HEK293 (cell line): ENCODE data around the gene WRAP53.

ENCODE experiments used
- BCL11A ChIP-seq: fragments of 450-650 bp; formaldehyde crosslinking; IDR thresholded peaks from 2 replicates; pipeline ENCODE4 v1.5.1; 2016; ENCODE audit warnings: low read depth, missing biosample characterization, missing genetic modification characterization
- EGR2 ChIP-seq: fragments of 450-650 bp; formaldehyde crosslinking; IDR thresholded peaks from 2 replicates; pipeline ENCODE4 v1.5.1; 2016; ENCODE audit warnings: low read depth, missing biosample characterization, missing genetic modification characterization
- GLI4 ChIP-seq: fragments of 450-650 bp; formaldehyde crosslinking; IDR thresholded peaks from 2 replicates; pipeline ENCODE4 v1.5.1; 2016; ENCODE audit warnings: missing biosample characterization, missing genetic modification characterization
- HOXA7 ChIP-seq: sonication (generic); formaldehyde crosslinking; IDR thresholded peaks from 2 replicates; pipeline ENCODE4 v1.8.1; 2022; ENCODE audit warnings: missing genetic modification reagents, borderline replicate concordance
- HOXC10 ChIP-seq: sonication (generic); formaldehyde crosslinking; IDR thresholded peaks from 2 replicates; pipeline ENCODE4 v1.8.1; 2023; ENCODE audit warnings: mild to moderate bottlenecking, missing genetic modification reagents
- IKZF3 ChIP-seq: fragments of 450-650 bp; IDR thresholded peaks from 2 replicates; pipeline ENCODE4 v1.5.0; 2018; ENCODE audit warnings: missing biosample characterization, mild to moderate bottlenecking, missing genetic modification characterization, moderate library complexity
- INSM2 ChIP-seq: fragments of 450-650 bp; formaldehyde crosslinking; IDR thresholded peaks from 2 replicates; pipeline ENCODE4 v1.5.1; 2016; ENCODE audit warnings: missing biosample characterization, missing genetic modification characterization
- KLF8 ChIP-seq: fragments of 450-650 bp; formaldehyde crosslinking; IDR thresholded peaks from 2 replicates; pipeline ENCODE4 v1.5.1; 2016; ENCODE audit warnings: missing biosample characterization, missing genetic modification characterization
- REST ChIP-seq: fragments of 450-650 bp; formaldehyde crosslinking; IDR thresholded peaks from 2 replicates; pipeline ENCODE4 v1.5.1; 2016; ENCODE audit warnings: missing biosample characterization, missing genetic modification characterization
- SP2 ChIP-seq: fragments of 450-650 bp; formaldehyde crosslinking; IDR thresholded peaks from 2 replicates; pipeline ENCODE4 v1.5.1; 2016; ENCODE audit warnings: missing biosample characterization, missing genetic modification characterization
- TRIM28 ChIP-seq: IDR thresholded peaks from 2 replicates; pipeline ENCODE4 v1.6.1; 2011; ENCODE audit warnings: low read length, control low read depth, borderline replicate concordance
- ZBTB1 ChIP-seq: fragments of 450-650 bp; formaldehyde crosslinking; IDR thresholded peaks from 2 replicates; pipeline ENCODE4 v1.5.1; 2016; ENCODE audit warnings: missing biosample characterization, missing genetic modification characterization
- ZBTB11 ChIP-seq: fragments of 450-650 bp; formaldehyde crosslinking; conservative IDR thresholded peaks from 2 replicates; pipeline ENCODE4 v1.5.1; 2016; ENCODE audit warnings: low read depth, missing biosample characterization, missing genetic modification characterization
- ZBTB26 ChIP-seq: fragments of 450-650 bp; formaldehyde crosslinking; optimal IDR thresholded peaks from 2 replicates; pipeline ENCODE3; 2016; ENCODE audit warnings: missing biosample characterization, mild to moderate bottlenecking, missing genetic modification characterization
- ZBTB6 ChIP-seq: fragments of 450-650 bp; formaldehyde crosslinking; IDR thresholded peaks from 2 replicates; pipeline ENCODE4 v1.5.1; 2017; ENCODE audit warnings: missing biosample characterization, missing genetic modification characterization
- ZIC2 ChIP-seq: fragments of 450-650 bp; formaldehyde crosslinking; IDR thresholded peaks from 2 replicates; pipeline ENCODE4 v1.5.1; 2016; ENCODE audit warnings: missing biosample characterization, missing genetic modification characterization
- ZNF112 ChIP-seq: fragments of 450-650 bp; formaldehyde crosslinking; IDR thresholded peaks from 2 replicates; pipeline ENCODE4 v1.5.0; 2017; ENCODE audit warnings: missing biosample characterization, missing genetic modification characterization
- ZNF132 ChIP-seq: fragments of 450-650 bp; formaldehyde crosslinking; IDR thresholded peaks from 2 replicates; pipeline ENCODE4 v1.5.1; 2017; ENCODE audit warnings: missing biosample characterization, missing genetic modification characterization, borderline replicate concordance
- ZNF133 ChIP-seq: fragments of 450-650 bp; formaldehyde crosslinking; IDR thresholded peaks from 2 replicates; pipeline ENCODE4 v1.5.1; 2016; ENCODE audit warnings: missing biosample characterization, missing genetic modification characterization
- ZNF221 ChIP-seq: fragments of 450-650 bp; formaldehyde crosslinking; IDR thresholded peaks from 2 replicates; pipeline ENCODE4 v1.5.1; 2017; ENCODE audit warnings: missing biosample characterization, missing genetic modification characterization, borderline replicate concordance
- ZNF449 ChIP-seq: fragments of 450-650 bp; formaldehyde crosslinking; IDR thresholded peaks from 2 replicates; pipeline ENCODE4 v1.5.1; 2017; ENCODE audit warnings: missing biosample characterization, mild to moderate bottlenecking, missing genetic modification characterization, moderate library complexity
- ZNF571 ChIP-seq: fragments of 450-650 bp; formaldehyde crosslinking; IDR thresholded peaks from 2 replicates; pipeline ENCODE4 v1.5.0; 2017; ENCODE audit warnings: missing biosample characterization, missing genetic modification characterization
- ZNF623 ChIP-seq: fragments of 450-650 bp; formaldehyde crosslinking; IDR thresholded peaks from 2 replicates; pipeline ENCODE4 v1.5.1; 2016; ENCODE audit warnings: missing biosample characterization, missing genetic modification characterization
- ZNF624 ChIP-seq: fragments of 450-650 bp; formaldehyde crosslinking; IDR thresholded peaks from 2 replicates; pipeline ENCODE4 v1.5.1; 2017; ENCODE audit warnings: missing biosample characterization, missing genetic modification characterization
- ZNF658 ChIP-seq: fragments of 450-650 bp; formaldehyde crosslinking; IDR thresholded peaks from 2 replicates; pipeline ENCODE4; 2016; ENCODE audit warnings: missing biosample characterization, missing genetic modification characterization
- ZNF660 ChIP-seq: fragments of 450-650 bp; IDR thresholded peaks from 2 replicates; pipeline ENCODE4 v1.5.1; 2018; ENCODE audit warnings: missing biosample characterization, mild to moderate bottlenecking, missing genetic modification characterization
- ZNF701 ChIP-seq: fragments of 450-650 bp; formaldehyde crosslinking; IDR thresholded peaks from 2 replicates; pipeline ENCODE4 v1.5.1; 2016; ENCODE audit warnings: missing biosample characterization, missing genetic modification characterization

WRAP53 gene

GRCh38 chr17:7687908-7688807, at the start of gene WRAP53 (continued):
- TF ChIP-seq ZNF221 (tag by site-specific recombination) (no peak), EGR2 (tag by site-specific recombination) (peak; percentile 51; the same call in 1 of the 2 replicates), HOXA7 (CRISPR knock-in tag) (no peak), KLF8 (tag by site-specific recombination) (peak; percentile 63; the same call in 1 of the 2 replicates), ZBTB6 (tag by site-specific recombination) (peak; percentile 29; the same call in 1 of the 2 replicates), ZNF133 (tag by site-specific recombination) (no peak), ZBTB1 (no peak), ZNF449 (tag by site-specific recombination) (no peak), ZNF660 (tag by site-specific recombination) (peak; percentile 70), BCL11A (tag by site-specific recombination) (0 out of 2 replicates have a peak, but pooled peaks have one; percentile 19), TRIM28 (no peak; the same call in 1 of the 2 replicates), ZNF624 (tag by site-specific recombination) (no peak), ZNF132 (tag by site-specific recombination) (no peak), REST (tag by site-specific recombination) (0 out of 2 replicates have a peak, but pooled peaks have one; percentile 19), ZNF658 (tag by site-specific recombination) (no peak), SP2 (tag by site-specific recombination) (peak; percentile 75), ZIC2 (tag by site-specific recombination) (0 out of 2 replicates have a peak, but pooled peaks have one; percentile 33), ZNF701 (no peak), ZNF112 (no peak), ZBTB11 (tag by site-specific recombination) (peak; percentile 71), ZBTB26 (tag by site-specific recombination) (peak; percentile 29), ZNF571 (tag by site-specific recombination) (no peak), HOXC10 (no peak), INSM2 (tag by site-specific recombination) (no peak), ZNF623 (no peak), GLI4 (no peak), IKZF3 (peak; percentile 82; the same call in 1 of the 2 replicates)
